Tibial artery (tissue), 4 donors: Measurements from ENCODE around the gene VNN1.

Experiments
- DNase-seq, 2 donors: peaks; one replicate each; pipeline ENCODE4 v3.0.0-alpha.2; 2019
- H3K27ac ChIP-seq, 2 donors: fragments of 200-600 bp; sonication (generic) in 1 of 2; 1 replicate in 1 of 2; 2 replicates in 1 of 2; pipeline ENCODE4 v1.5.1; 2018 to 2019; ENCODE audit warnings: mild to moderate bottlenecking in 1 of 2
- H3K27me3 ChIP-seq, 2 donors: fragments of 200-600 bp; sonication (generic) in 1 of 2; one replicate each; pipeline versions ENCODE4 v1.5.1 to v1.6.0; 2016 to 2019
- H3K36me3 ChIP-seq, 3 donors: fragments of 200-600 bp; sonication (generic) in 2 of 3; one replicate each; pipeline ENCODE4 v1.5.1; 2016 to 2019; ENCODE audit warnings: mild to moderate bottlenecking in 2 of 3
- H3K4me1 ChIP-seq, 4 donors: fragments of 200-600 bp; sonication (generic) in 2 of 4; 1 replicate in 3 of 4; 2 replicates in 1 of 4; pipeline ENCODE4 v1.5.1; 2016 to 2019
- H3K4me3 ChIP-seq, 2 donors: fragments of 200-600 bp; sonication (generic) in 1 of 2; 1 replicate in 1 of 2; 2 replicates in 1 of 2; pipeline ENCODE4 v1.5.1; 2018 to 2019; ENCODE audit warnings: mild to moderate bottlenecking in 2 of 2
- H3K9me3 ChIP-seq, 3 donors: fragments of 200-600 bp; sonication (generic) in 1 of 3; one replicate each; pipeline ENCODE4 v1.5.1; 2016 to 2019
- intact Hi-C: fragments of 100-400 bp; cut with DNase I; formaldehyde crosslinking; loops from one replicate; pipeline ENCODE4 v1.15.0; 2023; ENCODE audit warnings: low total_unique reads
- TF ChIP-seq, protein P1 (sequence below), 2 experiments: fragments of 200-600 bp in 1 of 2; fragments of 450-650 bp in 1 of 2; IDR thresholded peaks; one replicate each; pipeline ENCODE4 v1.5.1; 2017 to 2019; ENCODE audit warnings: antibody characterized with exemption in 2 of 2, mild to moderate bottlenecking in 1 of 2, moderate library complexity in 1 of 2

The VNN1 gene

DNA sequence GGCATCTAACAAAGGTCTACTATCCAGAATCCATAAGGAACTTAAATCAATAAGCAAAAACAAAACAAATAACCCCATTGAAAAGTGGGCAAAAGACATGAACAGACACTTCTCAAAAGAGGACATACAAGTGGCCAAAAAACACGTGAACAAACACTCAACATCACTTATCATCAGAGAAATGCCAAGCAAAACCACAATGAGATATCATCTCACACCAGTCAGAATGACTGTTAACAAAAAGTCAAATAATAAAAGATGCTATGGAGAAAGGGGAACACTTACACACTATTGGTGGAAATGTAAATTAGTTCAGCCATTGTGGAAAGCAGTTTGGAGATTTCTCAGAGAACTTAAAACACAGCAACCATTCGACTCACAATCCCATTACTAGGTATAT, 19.4 kb upstream of the VNN1 start:
- no peaks in the 10 kb centered on the region for H3K9me3 ChIP-seq
- peaks cover 0 to 6% (median 0%) of the 10 kb centered on the region in 4 donors for H3K4me1 ChIP-seq
- no peaks in the 10 kb centered on the region for H3K27me3 ChIP-seq
- intact Hi-C loops = no loop called here
- TF ChIP-seq, protein P1, sequence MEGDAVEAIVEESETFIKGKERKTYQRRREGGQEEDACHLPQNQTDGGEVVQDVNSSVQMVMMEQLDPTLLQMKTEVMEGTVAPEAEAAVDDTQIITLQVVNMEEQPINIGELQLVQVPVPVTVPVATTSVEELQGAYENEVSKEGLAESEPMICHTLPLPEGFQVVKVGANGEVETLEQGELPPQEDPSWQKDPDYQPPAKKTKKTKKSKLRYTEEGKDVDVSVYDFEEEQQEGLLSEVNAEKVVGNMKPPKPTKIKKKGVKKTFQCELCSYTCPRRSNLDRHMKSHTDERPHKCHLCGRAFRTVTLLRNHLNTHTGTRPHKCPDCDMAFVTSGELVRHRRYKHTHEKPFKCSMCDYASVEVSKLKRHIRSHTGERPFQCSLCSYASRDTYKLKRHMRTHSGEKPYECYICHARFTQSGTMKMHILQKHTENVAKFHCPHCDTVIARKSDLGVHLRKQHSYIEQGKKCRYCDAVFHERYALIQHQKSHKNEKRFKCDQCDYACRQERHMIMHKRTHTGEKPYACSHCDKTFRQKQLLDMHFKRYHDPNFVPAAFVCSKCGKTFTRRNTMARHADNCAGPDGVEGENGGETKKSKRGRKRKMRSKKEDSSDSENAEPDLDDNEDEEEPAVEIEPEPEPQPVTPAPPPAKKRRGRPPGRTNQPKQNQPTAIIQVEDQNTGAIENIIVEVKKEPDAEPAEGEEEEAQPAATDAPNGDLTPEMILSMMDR (IDR thresholded peaks at IDR 0.05) = no peak
- H3K36me3 ChIP-seq = no peaks in the 10 kb centered on the region
- H3K27ac ChIP-seq = no peak overlapping the region
- no peak overlapping the region for H3K4me3 ChIP-seq
- no peak for DNase-seq

- intact Hi-C loops = no loop called here
Measured at GRCh38 chr6:132731086-132731485, 17.2 kb upstream of the VNN1 start.

DNA sequence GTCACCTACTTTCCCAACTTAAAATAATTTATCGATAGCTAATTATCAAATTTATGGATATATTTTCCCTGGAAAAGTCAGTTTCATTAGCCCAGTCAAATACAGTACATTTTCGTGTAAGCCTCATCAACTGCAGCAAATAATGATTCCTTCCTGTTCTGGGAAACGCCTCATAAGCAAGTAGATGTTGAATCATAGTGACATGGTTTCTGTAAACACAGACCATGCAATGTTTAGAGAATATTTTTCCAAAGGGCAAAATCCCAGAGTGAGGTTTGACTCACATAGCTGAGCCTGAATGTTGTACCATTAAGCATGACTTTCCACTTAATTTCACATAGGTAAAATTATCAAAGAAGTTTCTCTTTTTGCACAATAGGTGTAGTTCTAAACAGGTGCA, 16.7 kb upstream of the VNN1 start:
- intact Hi-C loops = no loop called here
- no peaks in the 10 kb centered on the region for H3K27me3 ChIP-seq
- H3K4me3 ChIP-seq = no peak overlapping the region
- TF ChIP-seq, protein P1 (IDR thresholded peaks at IDR 0.05) = no peak
- no peaks in the 10 kb centered on the region for H3K36me3 ChIP-seq
- H3K4me1 ChIP-seq = peaks cover 0 to 6% (median 0%) of the 10 kb centered on the region in 4 donors
- no peak overlapping the region for H3K27ac ChIP-seq
- no peaks in the 10 kb centered on the region for H3K9me3 ChIP-seq
- DNase-seq = no peak

More at GRCh38 chr6:132731086-132731485, 17.2 kb upstream of the VNN1 start:
- H3K4me1 ChIP-seq = peaks cover 0 to 6% (median 0%) of the 10 kb centered on the region in 4 donors
- no peaks in the 10 kb centered on the region for H3K9me3 ChIP-seq
- no peak overlapping the region for H3K4me3 ChIP-seq
- H3K27ac ChIP-seq = no peak overlapping the region
- TF ChIP-seq, protein P1 (IDR thresholded peaks at IDR 0.05) = no peak
- no peaks in the 10 kb centered on the region for H3K27me3 ChIP-seq
- DNase-seq = no peak
- H3K36me3 ChIP-seq = no peaks in the 10 kb centered on the region

GRCh38 chr6:132728616-132729015, 14.8 kb upstream of the VNN1 start:
- Histone ChIP-seq H3K27me3 (no peaks in the 10 kb centered on the region), H3K9me3 (no peaks in the 10 kb centered on the region), H3K4me1 (no peaks in the 10 kb centered on the region), H3K4me3 (no peak overlapping the region), H3K27ac (no peak overlapping the region), H3K36me3 (no peaks in the 10 kb centered on the region)
- no peak for DNase-seq
- TF ChIP-seq, protein P1 (IDR thresholded peaks at IDR 0.05) = no peak
- intact Hi-C loops = no loop called here

DNA sequence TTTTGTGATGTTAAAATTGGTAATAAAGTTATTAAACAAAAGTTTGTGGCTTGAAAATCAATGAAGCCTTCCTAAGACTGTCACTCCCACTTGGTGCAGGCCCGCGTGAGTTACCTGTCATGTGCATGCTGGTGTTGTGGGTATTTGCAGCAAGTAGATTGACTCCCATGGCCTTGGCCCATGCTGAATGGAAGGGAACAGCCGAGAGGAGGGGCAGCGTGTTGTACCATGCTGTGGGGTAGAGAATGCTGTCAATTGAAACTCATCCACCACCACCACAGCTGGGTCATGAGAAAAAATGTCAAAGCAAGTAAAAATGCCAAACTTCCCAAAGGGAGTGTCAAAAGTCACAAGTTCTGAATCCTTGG, 12.7 kb upstream of the VNN1 start:
- TF ChIP-seq, protein P1 (IDR thresholded peaks at IDR 0.05) = no peak
- intact Hi-C loops = no loop called here
- Histone ChIP-seq H3K4me3 (no peak overlapping the region), H3K4me1 (no peaks in the 10 kb centered on the region), H3K27ac (no peak overlapping the region), H3K9me3 (no peaks in the 10 kb centered on the region), H3K27me3 (no peaks in the 10 kb centered on the region), H3K36me3 (no peaks in the 10 kb centered on the region)
- DNase-seq = no peak

DNA sequence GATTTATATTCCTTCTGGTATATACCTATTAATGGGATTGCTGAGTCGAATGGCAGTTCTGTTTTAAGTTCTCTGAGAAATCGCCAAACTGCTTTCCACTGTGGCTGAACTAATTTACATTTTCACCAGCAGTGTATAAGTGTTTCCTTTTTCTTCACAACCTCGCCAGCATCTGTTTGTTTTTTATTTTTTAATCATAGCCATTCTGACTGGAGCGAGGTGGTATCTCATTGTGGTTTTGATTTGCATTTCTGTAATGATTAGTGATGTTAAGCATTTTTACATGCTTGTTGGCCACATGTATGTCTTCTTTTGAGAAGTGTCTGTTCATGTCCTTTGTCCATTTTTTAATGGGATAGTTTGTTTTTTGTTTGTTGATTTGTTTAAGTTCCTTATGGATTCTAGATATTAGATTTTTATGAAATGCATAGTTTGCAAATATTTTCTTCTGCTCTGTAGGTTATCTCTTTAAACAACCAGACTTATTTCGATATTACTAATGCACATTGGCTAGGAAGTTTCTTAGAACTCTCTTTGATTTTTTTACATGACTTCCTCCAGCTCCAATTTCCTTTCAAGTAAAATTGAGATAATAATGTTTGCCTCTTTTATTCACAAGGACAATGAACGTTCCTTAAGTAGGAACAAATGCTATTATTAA, 12.2 kb upstream of the VNN1 start:
- no peaks in the 10 kb centered on the region for H3K9me3 ChIP-seq
- no peak for DNase-seq
- TF ChIP-seq, protein P1 (IDR thresholded peaks at IDR 0.05) = no peak

More for the DNA sequence above, 12.2 kb upstream of the VNN1 start:
- no peak overlapping the region for H3K4me3 ChIP-seq
- no peaks in the 10 kb centered on the region for H3K4me1 ChIP-seq
- H3K36me3 ChIP-seq = no peaks in the 10 kb centered on the region
- intact Hi-C loops = no loop called here
- no peak overlapping the region for H3K27ac ChIP-seq
- H3K27me3 ChIP-seq = no peaks in the 10 kb centered on the region
